HEK293T (cell line): ENCODE measurements around the gene HEATR5A.
A peak's percentile ranks its signal among the peaks of the same experiment; 100 is the strongest.

Source experiments
- CTCF ChIA-PET: fragments of 350-600 bp; formaldehyde crosslinking; extraction: SDS; loops from one replicate; lab custom pipeline; 2021; ENCODE audit warnings: antibody characterized with exemption, inconsistent platforms; lab: Yijun Ruan, JAX
- POLR2A ChIA-PET: fragments of 350-600 bp; formaldehyde crosslinking; extraction: SDS; loops from one replicate; lab custom pipeline; 2020; ENCODE audit warnings: antibody characterized with exemption, inconsistent platforms; lab: Yijun Ruan, JAX
- DNase-seq: peaks from one replicate; pipeline ENCODE4 v3.0.0; 2012; ENCODE audit warnings: mixed read lengths; ENCODE audit errors: extremely low spot score
- ARNT ChIP-seq: fragments of 450-650 bp; IDR thresholded peaks from 2 replicates; pipeline ENCODE4 v1.6.1; 2017; ENCODE audit warnings: mild to moderate bottlenecking
- BHLHE40 ChIP-seq: fragments of 450-650 bp; IDR thresholded peaks from 2 replicates; pipeline ENCODE4 v1.6.1; 2016; ENCODE audit warnings: mild to moderate bottlenecking, moderate library complexity, borderline replicate concordance
- CTBP1 ChIP-seq: fragments of 450-650 bp; IDR thresholded peaks from 2 replicates; pipeline ENCODE4 v1.6.1; 2016; ENCODE audit warnings: borderline replicate concordance
- ELF4 ChIP-seq: fragments of 450-650 bp; IDR thresholded peaks from 2 replicates; pipeline ENCODE4 v1.6.1; 2017; ENCODE audit warnings: antibody characterized with exemption
- FOXA1 ChIP-seq: fragments of 450-650 bp; IDR thresholded peaks from 2 replicates; pipeline ENCODE4 v1.6.1; 2016; ENCODE audit warnings: mild to moderate bottlenecking
- FOXK2 ChIP-seq: fragments of 450-650 bp; IDR thresholded peaks from 2 replicates; pipeline ENCODE4 v1.6.1; 2016; ENCODE audit warnings: mild to moderate bottlenecking
- FOXM1 ChIP-seq: fragments of 450-650 bp; IDR thresholded peaks from 2 replicates; pipeline ENCODE4 v1.6.1; 2017; ENCODE audit warnings: mild to moderate bottlenecking, borderline replicate concordance
- HDGF ChIP-seq: fragments of 450-650 bp; IDR thresholded peaks from 2 replicates; pipeline ENCODE4 v1.6.1; 2017; ENCODE audit warnings: antibody characterized with exemption, borderline replicate concordance
- L3MBTL2 ChIP-seq: fragments of 450-650 bp; conservative IDR thresholded peaks from 2 replicates; pipeline ENCODE4 v1.6.1; 2016; ENCODE audit warnings: mild to moderate bottlenecking
- LEF1 ChIP-seq: fragments of 450-650 bp; IDR thresholded peaks from 2 replicates; pipeline ENCODE4 v1.6.1; 2017; ENCODE audit warnings: mild to moderate bottlenecking, borderline replicate concordance
- NFRKB ChIP-seq: fragments of 450-650 bp; IDR thresholded peaks from 2 replicates; pipeline ENCODE4 v1.6.1; 2016; ENCODE audit warnings: mild to moderate bottlenecking, moderate library complexity
- PKNOX1 ChIP-seq: fragments of 450-650 bp; IDR thresholded peaks from 2 replicates; pipeline ENCODE4 v1.6.1; 2016
- SP1 ChIP-seq: fragments of 450-650 bp; IDR thresholded peaks from 2 replicates; pipeline ENCODE4 v1.6.1; 2017
- SUZ12 ChIP-seq: fragments of 450-650 bp; IDR thresholded peaks from 2 replicates; pipeline ENCODE4 v1.6.1; 2016; ENCODE audit warnings: mild to moderate bottlenecking
- TARDBP ChIP-seq: fragments of 450-650 bp; IDR thresholded peaks from 2 replicates; pipeline ENCODE4 v1.6.1; 2016
- ZNF384 ChIP-seq: fragments of 450-650 bp; IDR thresholded peaks from 2 replicates; pipeline ENCODE4 v1.6.1; 2016

Gene HEATR5A

GRCh38 chr14:31395572-31396205 is 24.7 kb downstream of the HEATR5A start:
- ChIA-PET CTCF (no interaction called here), POLR2A (interaction anchor here (0.8 kb wide), 1 partner anchor 369 kb away, joined by 3 read pairs; the partner anchor contains the start of gene STRN3)
- no peak for TF ChIP-seq FOXM1
- no peak for TF ChIP-seq SUZ12
- no peak for TF ChIP-seq LEF1
- no peak for TF ChIP-seq TARDBP
- DNase-seq = no peak

GRCh38 chr14:31395119-31395518 is 25.2 kb downstream of the HEATR5A start:
- DNase-seq = no peak
- ChIA-PET POLR2A (no interaction called here), CTCF (no interaction called here)
- TF ChIP-seq NFRKB (no peak), CTBP1 (no peak), ARNT (no peak), L3MBTL2 (no peak)

GRCh38 chr14:31391977-31392503 is 28.3 kb downstream of the HEATR5A start:
- CTCF ChIA-PET = no interaction called here
- DNase-seq = no peak
- TF ChIP-seq SUZ12 (no peak), NFRKB (no peak), FOXM1 (no peak), ELF4 (no peak), FOXK2 (no peak), PKNOX1 (no peak), FOXA1 (no peak), HDGF (no peak), ARNT (no peak), L3MBTL2 (no peak)
- POLR2A ChIA-PET = no interaction called here

- ChIA-PET POLR2A (no interaction called here), CTCF (no interaction called here)
- TF ChIP-seq FOXA1 (no peak), BHLHE40 (no peak), FOXK2 (no peak), TARDBP (no peak), L3MBTL2 (no peak), SP1 (no peak), HDGF (no peak), LEF1 (no peak), ZNF384 (no peak), ELF4 (no peak), CTBP1 (no peak), FOXM1 (no peak), SUZ12 (no peak), ARNT (no peak), NFRKB (no peak)
- DNase-seq = no peak
Measured at GRCh38 chr14:31391473-31391872, 28.9 kb downstream of the HEATR5A start.

GRCh38 chr14:31389946-31390345 is 30.4 kb downstream of the HEATR5A start:
- POLR2A ChIA-PET = no interaction called here
- TF ChIP-seq ELF4 = no peak
- CTCF ChIA-PET = no interaction called here
- DNase-seq = no peak

- TF ChIP-seq ARNT (no peak), FOXA1 (no peak), SP1 (no peak), FOXM1 (no peak), PKNOX1 (no peak), SUZ12 (no peak), L3MBTL2 (no peak), NFRKB (no peak)
- DNase-seq = no peak
- ChIA-PET CTCF (interaction anchor here (0.5 kb wide), 1 partner anchor 8 kb away, joined by 6 read pairs; no protein-coding TSS in a partner anchor), POLR2A (no interaction called here)
Measured at GRCh38 chr14:31388687-31389413, 31.5 kb downstream of the HEATR5A start.

- TF ChIP-seq LEF1 (no peak), TARDBP (no peak), ZNF384 (no peak), CTBP1 (no peak), BHLHE40 (no peak), ELF4 (no peak), NFRKB (no peak), ARNT (no peak), HDGF (no peak), FOXK2 (no peak), FOXA1 (no peak), FOXM1 (no peak), L3MBTL2 (no peak), SUZ12 (no peak)
- CTCF ChIA-PET = interaction anchor here (0.6 kb wide), 1 partner anchor 19 kb away, joined by 3 read pairs; no protein-coding TSS in a partner anchor
- POLR2A ChIA-PET = no interaction called here
- peak; percentile 30 for DNase-seq
Measured at GRCh38 chr14:31387091-31387490, 33.3 kb downstream of the HEATR5A start.
